Mesenchymal stem cell (in vitro differentiated cells and primary cell): Measurements from ENCODE around the gene LGALSL.

ENCODE experiments used
- DNase-seq: peaks from one replicate; pipeline ENCODE4 v3.0.0-alpha.2; 2013
- H2AFZ ChIP-seq: one replicate; pipeline ENCODE4 v1.6.1; 2013; ENCODE audit warnings: low read depth, mild to moderate bottlenecking, control low read depth, inconsistent platforms, low read length, moderate library complexity
- H2AK5ac ChIP-seq: 2 replicates; pipeline ENCODE4 v1.6.1; 2013; ENCODE audit warnings: low read length, moderate library complexity, mild to moderate bottlenecking, inconsistent platforms; ENCODE audit not compliant: severe bottlenecking
- H2BK120ac ChIP-seq: one replicate; pipeline ENCODE4 v1.6.1; 2013; ENCODE audit warnings: low read depth, mild to moderate bottlenecking, inconsistent platforms, low read length, moderate library complexity
- H2BK12ac ChIP-seq, 2 experiments: one replicate each; pipeline ENCODE4 v1.6.1; 2013; ENCODE audit warnings: inconsistent platforms in 2 of 2, low read length in 2 of 2, mild to moderate bottlenecking in 2 of 2, moderate library complexity in 2 of 2, control low read depth in 1 of 2
- H2BK15ac ChIP-seq: one replicate; pipeline ENCODE4 v1.6.1; 2013; ENCODE audit warnings: mild to moderate bottlenecking, low read depth, inconsistent platforms; ENCODE audit not compliant: poor library complexity, severe bottlenecking
- H2BK5ac ChIP-seq: 2 replicates; pipeline ENCODE4 v1.6.1; 2013; ENCODE audit warnings: low read depth, mild to moderate bottlenecking, low read length, control low read depth, inconsistent platforms; ENCODE audit not compliant: poor library complexity, severe bottlenecking
- H3K14ac ChIP-seq, 2 experiments: one replicate each; pipeline ENCODE4 v1.6.1; 2013; ENCODE audit warnings: inconsistent platforms in 2 of 2, low read length in 2 of 2, control low read depth in 1 of 2, mild to moderate bottlenecking in 1 of 2, moderate library complexity in 1 of 2
- H3K18ac ChIP-seq, 2 experiments: one replicate each; pipeline ENCODE4 v1.6.1; 2013; ENCODE audit warnings: inconsistent platforms in 2 of 2, low read length in 2 of 2, control low read depth in 1 of 2, low read depth in 1 of 2, mild to moderate bottlenecking in 1 of 2
- H3K23ac ChIP-seq, 2 experiments: one replicate each; pipeline ENCODE4 v1.6.1; 2013; ENCODE audit warnings: inconsistent platforms in 2 of 2, low read length in 2 of 2, mild to moderate bottlenecking in 2 of 2, moderate library complexity in 2 of 2, control low read depth in 1 of 2
- H3K27ac ChIP-seq: 2 replicates; pipeline ENCODE4 v1.5.1; 2013; ENCODE audit warnings: mild to moderate bottlenecking, moderate library complexity, low read length, control low read depth, inconsistent platforms; ENCODE audit not compliant: poor library complexity, severe bottlenecking
- H3K27me3 ChIP-seq, 2 experiments: 2 replicates each; pipeline versions ENCODE4 v1.6.1 to v1.7.0; 2013; ENCODE audit warnings: low read length in 2 of 2, mild to moderate bottlenecking in 2 of 2, moderate library complexity in 2 of 2, control low read depth in 1 of 2, inconsistent platforms in 1 of 2; ENCODE audit not compliant: control insufficient read depth in 1 of 2, insufficient read depth in 1 of 2
- H3K36me3 ChIP-seq, 2 experiments: 2 replicates each; pipeline versions ENCODE4 v1.6.1 to v1.7.0; 2013; ENCODE audit warnings: low read length in 2 of 2, control low read depth in 1 of 2, inconsistent platforms in 1 of 2, low read depth in 1 of 2, mild to moderate bottlenecking in 1 of 2; ENCODE audit not compliant: insufficient read depth in 2 of 2, control insufficient read depth in 1 of 2
- H3K4ac ChIP-seq, 2 experiments: one replicate each; pipeline ENCODE4 v1.6.1; 2013; ENCODE audit warnings: inconsistent platforms in 2 of 2, low read length in 2 of 2, mild to moderate bottlenecking in 2 of 2, moderate library complexity in 2 of 2, control low read depth in 1 of 2, low read depth in 1 of 2
- H3K4me1 ChIP-seq: 2 replicates; pipeline ENCODE4 v1.6.1; 2013; ENCODE audit warnings: low read depth, low read length, control low read depth; ENCODE audit not compliant: control insufficient read depth, insufficient read depth
- H3K4me2 ChIP-seq: 2 replicates; pipeline ENCODE4 v1.6.1; 2013; ENCODE audit warnings: low read length, mild to moderate bottlenecking, inconsistent platforms; ENCODE audit not compliant: poor library complexity, severe bottlenecking
- H3K4me3 ChIP-seq, 2 experiments: 2 replicates each; pipeline versions ENCODE4 v1.5.1 to v1.7.0; 2013; ENCODE audit warnings: low read length in 2 of 2, mild to moderate bottlenecking in 2 of 2, control low read depth in 1 of 2, low read depth in 1 of 2; ENCODE audit not compliant: insufficient read depth in 1 of 2
- H3K79me1 ChIP-seq: replicated peaks from 2 replicates; pipeline ENCODE4 v1.6.1; 2013; ENCODE audit warnings: mild to moderate bottlenecking, control low read depth, low read length, inconsistent platforms; ENCODE audit not compliant: poor library complexity, severe bottlenecking
- H3K9ac ChIP-seq: 2 replicates; pipeline ENCODE4 v1.7.0; 2013; ENCODE audit warnings: mild to moderate bottlenecking, low read length, moderate library complexity
- H3K9me3 ChIP-seq: 2 replicates; pipeline ENCODE4 v1.7.0; 2013; ENCODE audit warnings: mild to moderate bottlenecking, low read length; ENCODE audit not compliant: control insufficient read depth
- H4K8ac ChIP-seq: one replicate; pipeline ENCODE4 v1.6.1; 2013; ENCODE audit warnings: inconsistent platforms, mild to moderate bottlenecking, low read length, moderate library complexity
- H4K91ac ChIP-seq: one replicate; pipeline ENCODE4 v1.6.1; 2013; ENCODE audit warnings: mild to moderate bottlenecking, low read length, inconsistent platforms
- WGBS: methylation state at CpG from one replicate; pipeline ENCODE4 v1.1.7; 2013; ENCODE audit warnings: mixed read lengths; 5-methylcytosine and 5-hydroxymethylcytosine counted together

The LGALSL gene

DNA sequence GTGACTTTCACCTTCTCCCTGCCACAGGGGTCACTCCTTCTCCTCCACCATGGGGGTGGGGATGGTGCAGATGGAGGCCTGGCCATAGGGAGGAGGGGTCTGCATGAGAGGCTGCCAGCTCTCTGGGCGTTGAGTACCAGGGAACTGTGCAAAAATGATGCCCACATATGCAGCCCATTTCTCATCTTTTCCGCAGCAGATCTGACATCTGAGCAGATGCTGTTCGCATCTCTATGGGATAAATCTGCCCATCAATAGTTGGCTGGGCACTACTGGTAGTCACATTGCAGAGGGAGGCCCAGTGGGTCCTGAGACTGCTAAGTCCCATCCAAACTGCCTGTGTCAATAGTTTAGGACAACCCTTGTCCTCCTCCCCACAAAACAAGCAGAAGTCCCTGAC, 45.9 kb upstream of the LGALSL start:
- Histone ChIP-seq H3K79me1 (no peaks in the 10 kb centered on the region), H2AK5ac (no peak overlapping the region), H2AFZ (no peak overlapping the region), H3K9ac (no peak overlapping the region), H2BK12ac (peak overlapping the region in 1 of 2 experiments; percentile 16), H3K4me2 (no peak overlapping the region), H2BK120ac (no peak overlapping the region), H3K4me3 (no peak overlapping the region), H3K18ac (peak overlapping the region in 1 of 2 experiments; percentile 11), H4K8ac (no peak overlapping the region), H3K4ac (no peak overlapping the region), H3K36me3 (no peaks in the 10 kb centered on the region), H4K91ac (no peak overlapping the region), H3K4me1 (peaks cover 3% of the 10 kb centered on the region), H3K27ac (no peak overlapping the region), H2BK5ac (no peak overlapping the region), H3K27me3 (peaks cover 15 to 31% of the 10 kb centered on the region in 2 experiments), H2BK15ac (no peak overlapping the region), H3K14ac (no peak overlapping the region), H3K23ac (peak overlapping the region in 1 of 2 experiments; percentile 9), H3K9me3 (no peaks in the 10 kb centered on the region)
- DNase-seq: no peak
- 100% methylated on average over 3 of the region's 3 CpGs for WGBS

DNA sequence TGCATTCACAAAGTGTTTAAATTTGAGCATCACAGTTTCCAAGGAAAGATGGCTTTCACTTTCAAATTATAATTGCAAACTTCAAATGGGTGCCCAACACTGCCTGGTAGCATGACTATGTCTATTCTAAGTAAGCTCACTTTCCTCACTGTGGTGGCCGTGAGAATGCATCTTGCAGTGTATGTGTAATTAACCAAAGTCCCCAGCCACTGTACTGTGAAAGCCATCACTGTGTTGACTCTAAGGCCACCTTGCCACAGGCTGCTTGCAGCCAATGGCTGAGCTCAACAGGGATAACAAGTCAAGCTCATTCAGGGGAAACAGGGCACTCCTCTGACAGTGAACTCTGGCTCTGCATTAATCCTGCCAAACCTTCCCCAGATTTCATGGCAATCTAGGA, 43.3 kb upstream of the LGALSL start:
- H3K27ac ChIP-seq: no peak overlapping the region
- DNase-seq: no peak

DNA sequence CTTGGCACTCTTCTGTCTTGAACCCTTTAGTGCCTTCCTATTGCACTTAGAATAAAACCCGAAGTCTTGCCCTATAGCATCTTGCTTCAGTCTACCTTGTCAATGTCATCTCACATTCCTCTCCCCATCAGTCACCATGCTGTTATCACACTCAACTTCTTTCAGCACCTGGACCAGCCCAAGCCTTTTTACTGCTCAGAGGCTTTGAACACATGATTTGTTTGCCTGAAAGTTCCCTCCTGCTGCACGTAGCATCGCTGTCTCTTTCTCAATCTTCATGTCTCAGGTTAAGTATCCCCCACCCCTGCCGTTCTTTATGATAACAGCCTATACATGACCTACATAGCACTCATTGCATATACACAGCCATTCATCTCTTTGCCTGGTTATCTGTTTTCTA, 41.3 kb upstream of the LGALSL start:
- H3K23ac ChIP-seq: no peak overlapping the region
- no peaks in the 10 kb centered on the region for H3K4me1 ChIP-seq
- H2BK15ac ChIP-seq: no peak overlapping the region
- H3K18ac ChIP-seq: no peak overlapping the region
- no peak overlapping the region for H4K91ac ChIP-seq
- 89% methylated on average over 4 of the region's 4 CpGs for WGBS
- no peak overlapping the region for H3K4me2 ChIP-seq
- H2AFZ ChIP-seq: no peak overlapping the region
- no peak overlapping the region for H2BK5ac ChIP-seq
- no peak for DNase-seq
- no peak overlapping the region for H3K27ac ChIP-seq
- peaks cover 15 to 31% of the 10 kb centered on the region in 2 experiments for H3K27me3 ChIP-seq
- H3K79me1 ChIP-seq: no peaks in the 10 kb centered on the region
- H2BK12ac ChIP-seq: no peak overlapping the region
- H3K9ac ChIP-seq: no peak overlapping the region
- no peak overlapping the region for H3K4ac ChIP-seq
- H2AK5ac ChIP-seq: no peak overlapping the region
- H3K9me3 ChIP-seq: no peaks in the 10 kb centered on the region
- no peak overlapping the region for H4K8ac ChIP-seq
- H2BK120ac ChIP-seq: no peak overlapping the region
- no peaks in the 10 kb centered on the region for H3K36me3 ChIP-seq
- H3K4me3 ChIP-seq: no peak overlapping the region
- H3K14ac ChIP-seq: no peak overlapping the region

More for the DNA sequence above, 43.3 kb upstream of the LGALSL start:
- Histone ChIP-seq H3K14ac (no peak overlapping the region), H3K4me2 (no peak overlapping the region), H3K4me3 (no peak overlapping the region), H2AK5ac (no peak overlapping the region), H3K18ac (no peak overlapping the region), H3K79me1 (no peaks in the 10 kb centered on the region), H3K27me3 (peaks cover 15 to 31% of the 10 kb centered on the region in 2 experiments), H4K91ac (no peak overlapping the region), H4K8ac (no peak overlapping the region), H2AFZ (no peak overlapping the region), H3K36me3 (no peaks in the 10 kb centered on the region), H3K4ac (no peak overlapping the region), H3K9ac (no peak overlapping the region), H3K23ac (no peak overlapping the region), H2BK12ac (no peak overlapping the region), H2BK15ac (no peak overlapping the region), H3K9me3 (no peaks in the 10 kb centered on the region), H3K4me1 (no peaks in the 10 kb centered on the region), H2BK5ac (no peak overlapping the region), H2BK120ac (no peak overlapping the region)
- 91% methylated on average over 1 of the region's 1 CpG for WGBS

DNA sequence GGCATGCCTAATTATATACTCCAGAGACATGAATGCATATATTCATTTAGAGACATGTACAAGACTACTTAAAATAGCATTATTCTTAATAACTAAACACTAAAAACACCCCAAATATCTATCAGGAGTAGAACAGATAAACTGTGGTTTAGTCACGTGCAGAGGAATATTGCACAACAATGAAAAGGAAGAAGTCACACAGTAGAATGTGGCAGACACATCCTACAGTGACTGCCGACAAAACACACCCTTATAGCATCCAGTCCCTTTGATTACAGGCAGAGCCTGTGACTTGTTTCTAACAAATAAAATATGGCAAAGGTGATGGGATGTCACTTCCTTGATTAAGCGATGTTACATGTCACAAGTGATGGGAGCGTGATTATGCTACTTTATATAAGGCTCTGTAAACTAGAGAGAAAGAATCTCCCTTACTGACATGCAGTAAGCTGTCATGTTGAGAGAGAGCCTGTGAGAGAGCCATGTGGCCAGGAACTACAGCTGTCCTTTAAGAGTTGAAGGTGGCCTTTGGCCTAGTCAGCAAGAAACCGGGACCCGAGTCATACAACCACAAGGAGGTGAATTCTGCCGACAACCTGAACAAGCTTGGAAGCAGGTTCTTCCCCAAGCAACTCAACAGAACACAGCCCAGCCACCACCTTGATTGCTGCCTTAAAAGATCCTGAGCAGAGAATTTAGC, 39.1 kb upstream of the LGALSL start:
- Histone ChIP-seq H3K4me3 (no peak overlapping the region), H3K4me2 (no peak overlapping the region), H2BK15ac (no peak overlapping the region), H2AK5ac (no peak overlapping the region), H3K4me1 (no peaks in the 10 kb centered on the region), H4K91ac (no peak overlapping the region), H3K4ac (no peak overlapping the region), H3K36me3 (no peaks in the 10 kb centered on the region), H3K14ac (no peak overlapping the region), H3K9ac (no peak overlapping the region), H3K27ac (no peak overlapping the region), H2BK5ac (no peak overlapping the region), H4K8ac (no peak overlapping the region), H3K79me1 (no peaks in the 10 kb centered on the region), H3K23ac (no peak overlapping the region), H2BK120ac (no peak overlapping the region), H2BK12ac (no peak overlapping the region), H2AFZ (no peak overlapping the region), H3K27me3 (peaks cover 15 to 24% of the 10 kb centered on the region in 2 experiments), H3K18ac (no peak overlapping the region), H3K9me3 (no peaks in the 10 kb centered on the region)
- DNase-seq: no peak
- 98% methylated on average over 6 of the region's 7 CpGs for WGBS
